Measurements from ENCODE around the gene PHF24. TPM values are rescaled to one million over a fixed set of nuclear protein-coding genes. Genes with fewer than 3 reads are reported as not detected.

PHF24 gene
- polyA plus RNA-seq, 3 donors, result 0.04 TPM; not detected in 2

- intact Hi-C loops (cut with micrococcal nuclease), result no loop called here
- Mint-ChIP-seq H3K27me3 (ENCODE audit: low read depth in 3 of 3) (no peaks in the 10 kb centered on the region), H3K27ac (no peak overlapping the region), H3K4me1 (peaks cover 17% of the 10 kb centered on the region), H3K36me3 (no peaks in the 10 kb centered on the region), H3K9me3 (no peaks in the 10 kb centered on the region), H3K4me3 (no peak overlapping the region)
- TF ChIP-seq, protein P1, sequence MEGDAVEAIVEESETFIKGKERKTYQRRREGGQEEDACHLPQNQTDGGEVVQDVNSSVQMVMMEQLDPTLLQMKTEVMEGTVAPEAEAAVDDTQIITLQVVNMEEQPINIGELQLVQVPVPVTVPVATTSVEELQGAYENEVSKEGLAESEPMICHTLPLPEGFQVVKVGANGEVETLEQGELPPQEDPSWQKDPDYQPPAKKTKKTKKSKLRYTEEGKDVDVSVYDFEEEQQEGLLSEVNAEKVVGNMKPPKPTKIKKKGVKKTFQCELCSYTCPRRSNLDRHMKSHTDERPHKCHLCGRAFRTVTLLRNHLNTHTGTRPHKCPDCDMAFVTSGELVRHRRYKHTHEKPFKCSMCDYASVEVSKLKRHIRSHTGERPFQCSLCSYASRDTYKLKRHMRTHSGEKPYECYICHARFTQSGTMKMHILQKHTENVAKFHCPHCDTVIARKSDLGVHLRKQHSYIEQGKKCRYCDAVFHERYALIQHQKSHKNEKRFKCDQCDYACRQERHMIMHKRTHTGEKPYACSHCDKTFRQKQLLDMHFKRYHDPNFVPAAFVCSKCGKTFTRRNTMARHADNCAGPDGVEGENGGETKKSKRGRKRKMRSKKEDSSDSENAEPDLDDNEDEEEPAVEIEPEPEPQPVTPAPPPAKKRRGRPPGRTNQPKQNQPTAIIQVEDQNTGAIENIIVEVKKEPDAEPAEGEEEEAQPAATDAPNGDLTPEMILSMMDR (IDR thresholded peaks at IDR 0.05), result no peak
- Histone ChIP-seq H3K4me3 (replicated peaks in 1 of 3; ENCODE audit: low read depth in 2 of 3, low read length in 3 of 3) (no peak overlapping the region), H3K4me2 (replicated peaks; ENCODE audit: extremely low read depth, low read length, poor library complexity, severe bottlenecking) (no peak overlapping the region), H3K9me3 (replicated peaks in 1 of 2; ENCODE audit: control insufficient read depth in 1 of 2, insufficient read depth in 1 of 2, low read length in 2 of 2) (no peaks in the 10 kb centered on the region), H3K36me3 (replicated peaks in 1 of 2; ENCODE audit: control insufficient read depth in 1 of 2, insufficient read depth in 2 of 2, low read length in 2 of 2) (no peaks in the 10 kb centered on the region), H3K27ac (ENCODE audit: low read depth in 1 of 2, low read length in 2 of 2) (no peak overlapping the region), H3K4me1 (ENCODE audit: control insufficient read depth in 1 of 2, insufficient read depth in 2 of 2, low read length in 2 of 2) (peaks cover 0 to 4% of the 10 kb centered on the region in 2 donors), H4K20me1 (ENCODE audit: insufficient read depth, low read length) (no peaks in the 10 kb centered on the region), H3K9ac (ENCODE audit: insufficient read depth, low read length, poor library complexity, severe bottlenecking) (no peak overlapping the region), H2AFZ (ENCODE audit: insufficient read depth, low read depth, low read length, poor library complexity, severe bottlenecking) (no peak overlapping the region), H3K79me2 (ENCODE audit: insufficient read depth, low read length) (no peaks in the 10 kb centered on the region), H3K27me3 (ENCODE audit: control insufficient read depth in 2 of 2, insufficient read depth in 2 of 2, low read length in 2 of 2) (no peaks in the 10 kb centered on the region)
- over 99% methylated on average over 9 of the region's 10 CpGs for WGBS (ENCODE audit: insufficient coverage)
- no peak for DNase-seq
Measured at GRCh38 chr9:34996905-34997279, 38.8 kb downstream of the PHF24 start.

DNA sequence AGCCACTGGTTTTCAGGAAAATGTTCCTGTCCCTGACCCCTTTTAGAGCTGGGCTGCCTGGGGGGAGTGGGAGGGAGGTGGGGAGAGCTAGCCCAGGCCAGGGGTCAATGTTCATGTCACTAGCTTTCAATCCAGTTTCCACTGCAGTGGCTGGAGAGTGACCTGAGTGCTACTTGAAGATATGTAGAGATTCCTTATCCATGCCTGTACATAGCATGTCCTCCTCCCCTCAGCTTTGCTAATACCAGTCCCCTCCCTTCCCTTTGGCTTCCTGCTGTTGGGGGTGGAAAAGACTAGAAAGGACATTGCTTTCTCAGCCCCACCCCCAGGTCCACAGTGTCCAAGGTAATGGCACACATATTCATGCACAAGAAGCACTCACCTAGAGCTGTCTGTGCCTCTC lies 39.3 kb downstream of the PHF24 start:
- Histone ChIP-seq H3K4me3 (replicated peaks in 1 of 3; ENCODE audit: low read depth in 2 of 3, low read length in 3 of 3) (no peak overlapping the region), H3K79me2 (ENCODE audit: insufficient read depth, low read length) (no peaks in the 10 kb centered on the region), H3K4me1 (ENCODE audit: control insufficient read depth in 1 of 2, insufficient read depth in 2 of 2, low read length in 2 of 2) (no peaks in the 10 kb centered on the region), H2AFZ (ENCODE audit: insufficient read depth, low read depth, low read length, poor library complexity, severe bottlenecking) (no peak overlapping the region), H3K36me3 (replicated peaks in 1 of 2; ENCODE audit: control insufficient read depth in 1 of 2, insufficient read depth in 2 of 2, low read length in 2 of 2) (no peaks in the 10 kb centered on the region), H4K20me1 (ENCODE audit: insufficient read depth, low read length) (no peaks in the 10 kb centered on the region), H3K27ac (ENCODE audit: low read depth in 1 of 2, low read length in 2 of 2) (no peak overlapping the region), H3K9me3 (replicated peaks in 1 of 2; ENCODE audit: control insufficient read depth in 1 of 2, insufficient read depth in 1 of 2, low read length in 2 of 2) (no peaks in the 10 kb centered on the region), H3K4me2 (replicated peaks; ENCODE audit: extremely low read depth, low read length, poor library complexity, severe bottlenecking) (no peak overlapping the region), H3K27me3 (ENCODE audit: control insufficient read depth in 2 of 2, insufficient read depth in 2 of 2, low read length in 2 of 2) (no peaks in the 10 kb centered on the region), H3K9ac (ENCODE audit: insufficient read depth, low read length, poor library complexity, severe bottlenecking) (no peak overlapping the region)
- H3K9me3 Mint-ChIP-seq, result no peaks in the 10 kb centered on the region
- TF ChIP-seq, protein P1 (IDR thresholded peaks at IDR 0.05), result no peak
- peaks cover 12% of the 10 kb centered on the region for H3K4me1 Mint-ChIP-seq
- H3K27me3 Mint-ChIP-seq (ENCODE audit: low read depth in 3 of 3), result no peaks in the 10 kb centered on the region
- H3K4me3 Mint-ChIP-seq, result no peak overlapping the region
- DNase-seq, result no peak
- no peak overlapping the region for H3K27ac Mint-ChIP-seq
- intact Hi-C loops (cut with micrococcal nuclease), result no loop called here
- H3K36me3 Mint-ChIP-seq, result no peaks in the 10 kb centered on the region

All from CD14-positive monocyte (primary cell).